Stimulated activated CD8-positive, alpha-beta memory T cell treated with anti-CD3 and anti-CD28 coated beads, Interleukin-7, amount 100 ng/mL, for 24 hours (primary cell): ENCODE measurements around the gene TBL1XR1.

Experiments used
- DNase-seq: peaks from one replicate; pipeline ENCODE4 v3.0.0-alpha.2; 2020; ENCODE audit warnings: low read depth

Gene TBL1XR1

GRCh38 chr3:177197041-177197726 is at the start of gene TBL1XR1:
Gene TBL1XR1 (minus strand): TSS chr3:177197482. CDS start chr3:177064977, 132,505 bp downstream.
- DNase-seq = peak; percentile 55

GRCh38 chr3:177245250-177245649 is 48.0 kb upstream of the TBL1XR1 start:
- no peak for DNase-seq

GRCh38 chr3:177244606-177245005 is 47.3 kb upstream of the TBL1XR1 start:
- DNase-seq = no peak

- no peak for DNase-seq
Measured at GRCh38 chr3:177238686-177239216, 41.5 kb upstream of the TBL1XR1 start.

- no peak for DNase-seq
Measured at GRCh38 chr3:177237206-177237605, 39.9 kb upstream of the TBL1XR1 start.

GRCh38 chr3:177236704-177237103 is 39.4 kb upstream of the TBL1XR1 start:
- DNase-seq = no peak

GRCh38 chr3:177234121-177234520 is 36.8 kb upstream of the TBL1XR1 start:
- no peak for DNase-seq

GRCh38 chr3:177231242-177231641 is 34.0 kb upstream of the TBL1XR1 start:
- DNase-seq = no peak

GRCh38 chr3:177230641-177231040 is 33.4 kb upstream of the TBL1XR1 start:
- no peak for DNase-seq

GRCh38 chr3:177229791-177230190 is 32.5 kb upstream of the TBL1XR1 start:
- DNase-seq = no peak

GRCh38 chr3:177228601-177229190 is 31.4 kb upstream of the TBL1XR1 start:
- no peak for DNase-seq

- DNase-seq = no peak
Measured at GRCh38 chr3:177224414-177224813, 27.1 kb upstream of the TBL1XR1 start.

- DNase-seq = no peak
Measured at GRCh38 chr3:177221744-177222143, 24.5 kb upstream of the TBL1XR1 start.

GRCh38 chr3:177220136-177220974 is 23.1 kb upstream of the TBL1XR1 start:
- no peak for DNase-seq

GRCh38 chr3:177213801-177214535 is 16.7 kb upstream of the TBL1XR1 start:
- no peak for DNase-seq

- no peak for DNase-seq
Measured at GRCh38 chr3:177212756-177213155, 15.5 kb upstream of the TBL1XR1 start.

- no peak for DNase-seq
Measured at GRCh38 chr3:177212278-177212610, 15.0 kb upstream of the TBL1XR1 start.

- no peak for DNase-seq
Measured at GRCh38 chr3:177211503-177212277, 14.4 kb upstream of the TBL1XR1 start.

GRCh38 chr3:177210744-177211502 is 13.6 kb upstream of the TBL1XR1 start:
- DNase-seq = no peak

GRCh38 chr3:177209509-177209908 is 12.2 kb upstream of the TBL1XR1 start:
- no peak for DNase-seq

GRCh38 chr3:177208781-177209180 is 11.5 kb upstream of the TBL1XR1 start:
- no peak for DNase-seq
